Measurements from ENCODE around the gene RPS6KL1. TPM values are rescaled to one million over a fixed set of nuclear protein-coding genes. Genes with fewer than 3 reads are reported as not detected.

The RPS6KL1 gene
- total RNA-seq, 1 donor from 2014 or later: 6.1 TPM

GRCh38 chr14:74951443-74952179 is 28.6 kb upstream of the RPS6KL1 start:
- Histone ChIP-seq H3K27me3 (ENCODE audit: control insufficient read depth, insufficient read depth, low read length) (no peaks in the 10 kb centered on the region), H3K4me3 (ENCODE audit: low read depth, low read length) (no peak overlapping the region), H3K36me3 (ENCODE audit: control insufficient read depth, insufficient read depth, low read length) (peaks cover 16% of the 10 kb centered on the region)
- DNase-seq (ENCODE audit: low read depth) (no peak), FAIRE-seq (no peak)
- TF ChIP-seq, protein P1, sequence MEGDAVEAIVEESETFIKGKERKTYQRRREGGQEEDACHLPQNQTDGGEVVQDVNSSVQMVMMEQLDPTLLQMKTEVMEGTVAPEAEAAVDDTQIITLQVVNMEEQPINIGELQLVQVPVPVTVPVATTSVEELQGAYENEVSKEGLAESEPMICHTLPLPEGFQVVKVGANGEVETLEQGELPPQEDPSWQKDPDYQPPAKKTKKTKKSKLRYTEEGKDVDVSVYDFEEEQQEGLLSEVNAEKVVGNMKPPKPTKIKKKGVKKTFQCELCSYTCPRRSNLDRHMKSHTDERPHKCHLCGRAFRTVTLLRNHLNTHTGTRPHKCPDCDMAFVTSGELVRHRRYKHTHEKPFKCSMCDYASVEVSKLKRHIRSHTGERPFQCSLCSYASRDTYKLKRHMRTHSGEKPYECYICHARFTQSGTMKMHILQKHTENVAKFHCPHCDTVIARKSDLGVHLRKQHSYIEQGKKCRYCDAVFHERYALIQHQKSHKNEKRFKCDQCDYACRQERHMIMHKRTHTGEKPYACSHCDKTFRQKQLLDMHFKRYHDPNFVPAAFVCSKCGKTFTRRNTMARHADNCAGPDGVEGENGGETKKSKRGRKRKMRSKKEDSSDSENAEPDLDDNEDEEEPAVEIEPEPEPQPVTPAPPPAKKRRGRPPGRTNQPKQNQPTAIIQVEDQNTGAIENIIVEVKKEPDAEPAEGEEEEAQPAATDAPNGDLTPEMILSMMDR (IDR thresholded peaks at IDR 0.05; ENCODE audit: insufficient read depth, low read length, severe bottlenecking): no peak

GRCh38 chr14:74950795-74951442 is 27.9 kb upstream of the RPS6KL1 start:
- TF ChIP-seq, protein P1 (IDR thresholded peaks at IDR 0.05; ENCODE audit: insufficient read depth, low read length, severe bottlenecking): no peak
- no peak for FAIRE-seq
- no peak overlapping the region for H3K4me3 ChIP-seq (ENCODE audit: low read depth, low read length)
- DNase-seq (ENCODE audit: low read depth): no peak
- H3K27me3 ChIP-seq (ENCODE audit: control insufficient read depth, insufficient read depth, low read length): no peaks in the 10 kb centered on the region
- peaks cover 17% of the 10 kb centered on the region for H3K36me3 ChIP-seq (ENCODE audit: control insufficient read depth, insufficient read depth, low read length)

GRCh38 chr14:74949859-74950573 is 27.0 kb upstream of the RPS6KL1 start:
- TF ChIP-seq, protein P1 (IDR thresholded peaks at IDR 0.05; ENCODE audit: insufficient read depth, low read length, severe bottlenecking): no peak
- Histone ChIP-seq H3K4me3 (ENCODE audit: low read depth, low read length) (no peak overlapping the region), H3K27me3 (ENCODE audit: control insufficient read depth, insufficient read depth, low read length) (no peaks in the 10 kb centered on the region), H3K36me3 (ENCODE audit: control insufficient read depth, insufficient read depth, low read length) (peaks cover 22% of the 10 kb centered on the region)
- FAIRE-seq (no peak), DNase-seq (ENCODE audit: low read depth) (no peak)

- DNase-seq (ENCODE audit: low read depth) (no peak), FAIRE-seq (no peak)
- Histone ChIP-seq H3K36me3 (ENCODE audit: control insufficient read depth, insufficient read depth, low read length) (peaks cover 22% of the 10 kb centered on the region), H3K4me3 (ENCODE audit: low read depth, low read length) (no peak overlapping the region), H3K27me3 (ENCODE audit: control insufficient read depth, insufficient read depth, low read length) (no peaks in the 10 kb centered on the region)
- TF ChIP-seq, protein P1 (IDR thresholded peaks at IDR 0.05; ENCODE audit: insufficient read depth, low read length, severe bottlenecking): no peak
Measured at GRCh38 chr14:74949191-74949601, 26.1 kb upstream of the RPS6KL1 start.

- DNase-seq (ENCODE audit: low read depth) (no peak), FAIRE-seq (peak; percentile 64)
- H3K4me3 ChIP-seq (ENCODE audit: low read depth, low read length): no peak overlapping the region
- TF ChIP-seq, protein P1 (IDR thresholded peaks at IDR 0.05; ENCODE audit: insufficient read depth, low read length, severe bottlenecking): no peak
- H3K36me3 ChIP-seq (ENCODE audit: control insufficient read depth, insufficient read depth, low read length): peaks cover 22% of the 10 kb centered on the region
- no peaks in the 10 kb centered on the region for H3K27me3 ChIP-seq (ENCODE audit: control insufficient read depth, insufficient read depth, low read length)
Measured at GRCh38 chr14:74948228-74949175, 25.4 kb upstream of the RPS6KL1 start.
